CD4-positive, alpha-beta T cell (primary cell): Measurements from ENCODE around the gene WDR88. TPM values are rescaled to one million over a fixed set of nuclear protein-coding genes. Genes with fewer than 3 reads are reported as not detected.

Experiments used
- ATAC-seq: fragments of 200-7000 bp; cut with Tn5 transposase; one replicate; pipeline ENCODE4 v1.10.0; 2022; ENCODE audit warnings: mild to moderate bottlenecking; ENCODE audit not compliant: poor library complexity
- CTCF ChIA-PET: fragments of 350-600 bp; sonication (Branson Sonifier 250); formaldehyde crosslinking; loops from one replicate; lab custom pipeline; 2021; ENCODE audit warnings: antibody characterized with exemption, inconsistent platforms; lab: Charles Lee
- POLR2A ChIA-PET: fragments of 350-600 bp; sonication (Branson Sonifier 250); formaldehyde crosslinking; loops from one replicate; lab custom pipeline; 2021; ENCODE audit warnings: antibody characterized with exemption, inconsistent platforms; lab: Charles Lee
- DNase-seq, 14 experiments: peaks; one replicate each; pipeline ENCODE4 v3.0.0-alpha.2; 2013 to 2020; ENCODE audit warnings: mixed read lengths in 2 of 14
- H3K27ac ChIP-seq, 2 donors: one replicate each; pipeline versions ENCODE4 v1.5.1 to v1.7.0; 2013; ENCODE audit warnings: low read length in 2 of 2, low read depth in 1 of 2, mild to moderate bottlenecking in 1 of 2
- H3K27me3 ChIP-seq, 2 experiments: 1 replicate in 1 of 2; 2 replicates in 1 of 2; pipeline versions ENCODE4 v1.6.1 to v1.7.0; 2013; ENCODE audit warnings: low read length in 2 of 2, control low read depth in 1 of 2, mild to moderate bottlenecking in 1 of 2, moderate library complexity in 1 of 2; ENCODE audit not compliant: insufficient read depth in 2 of 2, control insufficient read depth in 1 of 2
- H3K36me3 ChIP-seq: one replicate; pipeline ENCODE4 v1.6.1; 2013; ENCODE audit warnings: low read length, control low read depth; ENCODE audit not compliant: insufficient read depth
- H3K4me1 ChIP-seq: one replicate; pipeline ENCODE4 v1.6.1; 2013; ENCODE audit warnings: low read length, control low read depth; ENCODE audit not compliant: insufficient read depth
- H3K4me3 ChIP-seq: one replicate; pipeline ENCODE4 v1.5.1; 2013; ENCODE audit warnings: mild to moderate bottlenecking, low read length, moderate library complexity
- H3K9me3 ChIP-seq, 2 experiments: 1 replicate in 1 of 2; 2 replicates in 1 of 2; pipeline versions ENCODE4 v1.6.1 to v1.7.0; 2013; ENCODE audit warnings: low read length in 2 of 2, mild to moderate bottlenecking in 2 of 2, control low read depth in 1 of 2, moderate library complexity in 1 of 2; ENCODE audit not compliant: control insufficient read depth in 1 of 2, insufficient read depth in 1 of 2
- H3K27ac Mint-ChIP-seq: one replicate; pipeline ENCODE4 v1.8.0; 2020; ENCODE audit warnings: mixed read lengths
- H3K27me3 Mint-ChIP-seq: one replicate; pipeline ENCODE4 v1.8.0; 2021; ENCODE audit warnings: mixed read lengths
- H3K36me3 Mint-ChIP-seq: one replicate; pipeline ENCODE4 v1.8.0; 2021; ENCODE audit warnings: low read depth, mixed read lengths
- H3K4me1 Mint-ChIP-seq: one replicate; pipeline ENCODE4 v1.8.0; 2021; ENCODE audit warnings: low read depth, mixed read lengths
- H3K4me3 Mint-ChIP-seq: one replicate; pipeline ENCODE4 v1.8.0; 2020; ENCODE audit warnings: mild to moderate bottlenecking, mixed read lengths
- H3K9me3 Mint-ChIP-seq: one replicate; pipeline ENCODE4 v1.8.0; 2020; ENCODE audit warnings: mixed read lengths
- CTCF ChIP-seq: fragments of 200-600 bp; IDR thresholded peaks from one replicate; pipeline ENCODE4 v1.8.0; 2022; ENCODE audit warnings: antibody characterized with exemption, mild to moderate bottlenecking
- intact Hi-C, 2 experiments: fragments of 100-400 bp; cut with DNase I in 1 of 2; cut with micrococcal nuclease in 1 of 2; formaldehyde crosslinking; loops; one replicate each; pipeline versions ENCODE4 v1.15.1 to v1.9.0; 2023 to 2025; cut with DNase I, micrococcal nuclease
- total RNA-seq, 174 experiments: library from RNA in 2 of 174; stranded (reverse) in 2 of 174; gene quantifications; one replicate each; pipeline ENCODE4 v1.2.3 and lab custom pipeline; 2021 to 2026

The WDR88 gene
- total RNA-seq, 2 experiments from 2014 or later: not detected

- intact Hi-C loops: loop anchor here (10.0 kb wide), 3 partner anchors 114 to 744 kb away; partner anchors contain the start of genes ANKRD27 (in 1 of the 2), CEP89 (in 1 of the 2), FAAP24 (in 1 of the 2) and RGS9BP (in 1 of the 2)
- Mint-ChIP-seq H3K27me3 (no peaks in the 10 kb centered on the region), H3K4me1 (peaks cover 5% of the 10 kb centered on the region), H3K27ac (no peak overlapping the region), H3K9me3 (no peaks in the 10 kb centered on the region), H3K4me3 (no peak overlapping the region), H3K36me3 (peaks cover 56% of the 10 kb centered on the region)
- H3K9me3 ChIP-seq: no peaks in the 10 kb centered on the region
- peaks cover 51% of the 10 kb centered on the region for H3K36me3 ChIP-seq
- H3K27ac ChIP-seq: no peak overlapping the region
- no peak for ATAC-seq
- no peak overlapping the region for H3K4me3 ChIP-seq
- POLR2A ChIA-PET: no interaction called here
- H3K27me3 ChIP-seq: no peaks in the 10 kb centered on the region
- CTCF ChIA-PET: no interaction called here
- no peak for TF ChIP-seq CTCF
- DNase-seq: no peak
- H3K4me1 ChIP-seq: no peaks in the 10 kb centered on the region
Measured at GRCh38 chr19:33089010-33089409, 42.9 kb upstream of the WDR88 start.

DNA sequence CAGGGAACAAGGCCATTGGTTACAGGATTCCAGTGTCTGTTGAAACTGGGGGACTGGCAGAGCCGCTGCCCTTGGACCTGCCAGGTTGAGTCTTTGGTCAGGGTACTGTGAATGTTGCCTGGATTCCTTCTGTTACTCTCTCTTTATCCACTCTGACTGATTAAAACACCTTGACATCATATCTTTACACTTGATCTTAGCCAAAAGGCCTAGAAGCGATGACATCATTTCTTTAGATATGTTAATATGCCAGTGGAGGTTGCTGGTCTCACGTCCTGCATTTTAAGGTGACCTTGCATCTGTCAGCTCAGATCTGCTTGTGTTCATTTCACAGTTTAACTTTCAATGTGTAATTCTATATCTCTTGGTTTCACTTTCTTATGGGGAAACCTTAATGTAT lies 41.7 kb upstream of the WDR88 start:
- Mint-ChIP-seq H3K36me3 (peaks cover 65% of the 10 kb centered on the region), H3K9me3 (no peaks in the 10 kb centered on the region), H3K4me1 (no peaks in the 10 kb centered on the region), H3K27me3 (no peaks in the 10 kb centered on the region), H3K27ac (no peak overlapping the region), H3K4me3 (no peak overlapping the region)
- intact Hi-C loops: no loop called here
- CTCF ChIA-PET: no interaction called here
- Histone ChIP-seq H3K27me3 (no peaks in the 10 kb centered on the region), H3K36me3 (peaks cover 59% of the 10 kb centered on the region), H3K9me3 (no peaks in the 10 kb centered on the region), H3K4me1 (no peaks in the 10 kb centered on the region), H3K4me3 (no peak overlapping the region), H3K27ac (no peak overlapping the region)
- DNase-seq (no peak), ATAC-seq (no peak)
- POLR2A ChIA-PET: interaction anchor here (1.0 kb wide), 1 partner anchor 9 kb away, joined by 3 read pairs; the partner anchor contains the start of gene GPATCH1
- TF ChIP-seq CTCF: no peak

DNA sequence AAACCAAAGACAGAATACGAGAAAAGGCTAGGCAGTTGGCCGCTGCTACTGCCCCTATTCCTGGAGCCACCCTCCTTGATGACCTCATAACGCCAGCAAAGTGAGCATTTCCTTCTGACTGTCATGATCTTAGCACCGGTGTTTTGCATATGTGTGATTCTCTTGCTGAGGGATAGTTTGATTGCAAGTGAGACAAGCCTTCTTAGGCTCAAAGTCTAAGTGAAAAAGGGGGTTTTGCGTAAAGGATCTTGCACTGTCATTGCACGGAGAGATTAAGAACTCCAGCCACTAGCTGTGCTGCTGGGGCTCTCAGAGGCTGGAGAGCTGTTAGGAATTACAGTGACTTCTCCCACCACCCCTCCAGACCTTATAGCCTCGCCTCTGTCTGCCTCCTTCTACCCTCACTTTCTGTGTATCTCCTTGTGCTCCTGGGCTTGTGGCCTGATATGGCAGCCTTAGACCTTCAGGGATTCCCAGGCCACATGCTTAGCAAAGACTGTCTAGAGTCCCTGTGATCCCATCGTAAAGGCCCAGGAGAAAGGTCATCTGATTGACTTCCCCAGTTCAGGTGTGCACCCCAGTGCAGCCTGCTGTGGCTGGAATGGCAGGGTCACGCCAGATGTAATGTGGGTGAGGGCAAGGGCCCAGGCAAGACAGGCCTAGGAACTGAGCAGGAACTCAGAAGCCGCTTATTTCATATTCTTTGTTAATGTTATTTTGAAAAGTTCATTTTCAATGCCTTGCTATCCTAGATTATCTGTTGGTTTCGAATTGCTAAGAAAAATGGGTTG lies 38.3 kb upstream of the WDR88 start:
- DNase-seq: no peak
- no peaks in the 10 kb centered on the region for H3K4me1 Mint-ChIP-seq
- H3K9me3 Mint-ChIP-seq: no peaks in the 10 kb centered on the region
- H3K36me3 ChIP-seq: peaks cover 80% of the 10 kb centered on the region
- H3K36me3 Mint-ChIP-seq: peaks cover 90% of the 10 kb centered on the region
- H3K9me3 ChIP-seq: no peaks in the 10 kb centered on the region
- no peak for TF ChIP-seq CTCF
- no peaks in the 10 kb centered on the region for H3K4me1 ChIP-seq
- no peak overlapping the region for H3K4me3 ChIP-seq
- intact Hi-C loops: no loop called here
- no peak for ATAC-seq
- no peak overlapping the region for H3K27ac Mint-ChIP-seq
- ChIA-PET CTCF (no interaction called here), POLR2A (no interaction called here)
- no peak overlapping the region for H3K4me3 Mint-ChIP-seq
- H3K27me3 ChIP-seq: no peaks in the 10 kb centered on the region
- H3K27me3 Mint-ChIP-seq: no peaks in the 10 kb centered on the region
- H3K27ac ChIP-seq: no peak overlapping the region
